ENCODE measurements around the gene TUBGCP2.

TUBGCP2 gene

DNA sequence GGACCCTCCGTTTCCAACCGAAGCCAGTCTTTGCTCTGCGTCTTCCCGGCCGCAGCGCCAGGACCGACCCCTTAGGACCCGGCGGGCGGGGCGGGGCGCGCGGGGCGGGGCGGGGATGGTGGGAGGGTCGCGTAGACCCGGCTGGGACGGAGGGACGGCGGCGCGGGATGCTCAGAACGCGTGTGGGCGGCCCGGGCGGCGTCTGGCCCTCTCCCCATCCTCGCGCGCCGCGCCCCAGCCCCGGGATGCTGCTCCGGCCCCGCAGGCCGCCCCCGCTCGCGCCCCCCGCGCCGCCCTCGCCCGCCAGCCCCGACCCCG is 78.7 kb downstream of the TUBGCP2 start, which contains the start of gene UTF1:
Gene UTF1, plus strand, starts transcription at position 174 of the 318 bp plus-strand sequence. Its CDS starts 72 bp downstream, at position 246.
- no peak for DNase-seq (ENCODE audit: low spot score)

DNA sequence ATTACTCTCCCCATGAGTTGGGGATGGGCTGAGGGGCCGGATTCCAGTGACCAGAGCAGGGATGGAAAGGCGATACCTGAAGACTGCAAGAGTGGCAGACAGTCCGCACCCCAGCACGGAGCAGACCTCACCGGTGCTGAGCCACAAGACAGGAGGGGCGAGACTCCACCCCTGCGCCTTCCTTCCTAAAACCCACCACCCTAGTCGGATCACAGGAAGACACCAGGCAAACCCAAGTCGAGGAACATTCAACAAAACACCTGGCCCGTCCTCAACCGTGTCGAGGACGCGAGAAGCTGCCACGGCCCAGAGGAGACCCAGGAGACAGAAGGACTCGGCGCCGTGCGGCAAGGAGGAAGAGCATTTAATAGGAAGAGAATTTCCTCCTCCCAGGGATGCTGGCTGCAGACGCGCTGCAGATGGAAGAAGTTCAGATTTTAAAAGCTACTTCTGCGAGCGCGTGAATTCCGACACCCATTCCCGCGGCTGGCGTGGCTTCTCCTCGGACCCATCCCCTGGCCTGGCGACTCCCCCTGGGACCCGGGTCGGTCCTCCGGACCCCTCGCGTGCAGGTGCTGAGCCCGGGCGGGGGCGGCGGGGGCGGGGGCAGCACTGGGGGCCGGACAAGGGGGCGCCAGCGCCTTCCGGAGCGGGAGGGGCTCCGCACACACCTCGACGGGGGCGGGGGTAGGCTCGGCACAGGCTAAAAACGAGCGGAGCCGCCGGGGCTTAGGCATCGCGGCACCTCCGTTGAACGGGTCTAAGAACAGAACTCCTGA is 79.2 kb downstream of the TUBGCP2 start:
- no peak for DNase-seq (ENCODE audit: low spot score)

All from AG08395 (cell line).